Body of pancreas (tissue), 4 donors: ENCODE results near the gene RNF223. TPM values are rescaled to one million over a fixed set of nuclear protein-coding genes. Genes with fewer than 3 reads are reported as not detected.

Source experiments
- ATAC-seq: fragments of 150-250 bp; one replicate; pipeline ENCODE4 v1.9.1; 2016
- DNase-seq, 4 donors: peaks; one replicate each; pipeline ENCODE4 v3.0.0-alpha.2; 2019
- H3K27ac ChIP-seq, 4 donors: fragments of 200-600 bp; sonication (generic); 1 replicate in 3 of 4; 2 replicates in 1 of 4; pipeline versions ENCODE4 v1.5.1 to v1.6.1; 2016 to 2019; ENCODE audit warnings: mild to moderate bottlenecking in 1 of 4, mixed read lengths in 1 of 4, moderate library complexity in 1 of 4
- H3K27me3 ChIP-seq, 2 donors: fragments of 200-600 bp; sonication (generic); one replicate each; pipeline ENCODE4 v1.6.0; 2016; ENCODE audit warnings: mild to moderate bottlenecking in 1 of 2
- H3K36me3 ChIP-seq, 2 donors: fragments of 200-600 bp; sonication (generic); replicated peaks in 1 of 2; 2 replicates each; pipeline ENCODE4 v1.5.1; 2016; ENCODE audit warnings: low read depth in 2 of 2; ENCODE audit not compliant: insufficient read depth in 1 of 2
- H3K4me1 ChIP-seq: fragments of 200-600 bp; sonication (generic); one replicate; pipeline ENCODE4 v1.6.0; 2016
- H3K4me3 ChIP-seq, 2 donors: fragments of 200-600 bp; sonication (generic); 1 replicate in 1 of 2; 2 replicates in 1 of 2; pipeline ENCODE4 v1.5.1; 2016 to 2019
- H3K9me3 ChIP-seq, 3 donors: fragments of 200-600 bp; sonication (generic); 1 replicate in 2 of 3; 2 replicates in 1 of 3; pipeline ENCODE4 v1.5.1; 2016
- CTCF ChIP-seq, 7 experiments: fragments of 450-650 bp in 4 of 7; fragments of 200-600 bp in 3 of 7; sonication (generic) in 3 of 7; IDR thresholded peaks; one replicate each; pipeline ENCODE4 v1.5.1; 2016 to 2019; ENCODE audit warnings: antibody characterized with exemption in 7 of 7
- POLR2A ChIP-seq, 3 donors: fragments of 450-650 bp; IDR thresholded peaks; one replicate each; pipeline ENCODE4 v1.6.1; 2016; ENCODE audit warnings: antibody characterized with exemption in 3 of 3, mild to moderate bottlenecking in 2 of 3
- WGBS, 2 donors: methylation state at CpG; one replicate each; pipeline ENCODE4 v1.1.5; 2017; 5-methylcytosine and 5-hydroxymethylcytosine counted together
- intact Hi-C: fragments of 100-400 bp; cut with DNase I; formaldehyde crosslinking; loops from one replicate; pipeline ENCODE4 v1.15.1; 2023
- total RNA-seq, 2 donors: library from RNA; depleted of rRNA; stranded (reverse); fragments of >200 nt; gene quantifications; one replicate each; pipeline ENCODE4 v1.1.0, GENCODE V29; 2016

Gene RNF223
- total RNA-seq, 2 donors from 2014 or later, result 0.26 TPM; not detected in 1

- Histone ChIP-seq H3K9me3 (no peaks in the 10 kb centered on the region), H3K4me3 (no peak overlapping the region), H3K27ac (no peak overlapping the region), H3K4me1 (peaks cover 27% of the 10 kb centered on the region), H3K27me3 (peaks cover 0 to 9% of the 10 kb centered on the region in 2 donors), H3K36me3 (no peaks in the 10 kb centered on the region)
- WGBS, 2 donors, result 81 to 84% methylated on average over 32 to 45 of the region's 50 CpGs
- DNase-seq (no peak), ATAC-seq (no peak)
- intact Hi-C loops, result no loop called here
- no peak for TF ChIP-seq CTCF (IDR thresholded peaks at IDR 0.05)
- TF ChIP-seq POLR2A (IDR thresholded peaks at IDR 0.05), result no peak
Measured at GRCh38 chr1:1055841-1056736, 18.0 kb downstream of the RNF223 start.

DNA sequence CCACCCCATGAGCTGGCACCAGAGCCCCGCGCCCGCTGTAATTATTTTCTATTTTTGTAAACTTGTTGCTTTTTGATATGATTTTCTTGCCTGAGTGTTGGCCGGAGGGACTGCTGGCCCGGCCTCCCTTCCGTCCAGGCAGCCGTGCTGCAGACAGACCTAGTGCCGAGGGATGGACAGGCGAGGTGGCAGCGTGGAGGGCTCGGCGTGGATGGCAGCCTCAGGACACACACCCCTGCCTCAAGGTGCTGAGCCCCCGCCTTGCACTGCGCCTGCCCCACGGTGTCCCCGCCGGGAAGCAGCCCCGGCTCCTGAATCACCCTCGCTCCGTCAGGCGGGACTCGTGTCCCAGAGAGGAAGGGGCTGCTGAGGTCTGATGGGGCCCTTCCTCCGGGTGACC is 19.1 kb downstream of the RNF223 start:
- peaks cover 0 to 7% of the 10 kb centered on the region in 2 donors for H3K27me3 ChIP-seq
- intact Hi-C loops, result no loop called here
- DNase-seq (no peak), ATAC-seq (no peak)
- no peak overlapping the region for H3K4me3 ChIP-seq
- WGBS, 2 donors, result 84 to 89% methylated on average over 19 to 23 of the region's 23 CpGs
- no peaks in the 10 kb centered on the region for H3K36me3 ChIP-seq
- no peak overlapping the region for H3K27ac ChIP-seq
- H3K4me1 ChIP-seq, result peaks cover 21% of the 10 kb centered on the region
- no peaks in the 10 kb centered on the region for H3K9me3 ChIP-seq
- no peak for TF ChIP-seq CTCF (IDR thresholded peaks at IDR 0.05)

- intact Hi-C loops, result no loop called here
- ATAC-seq, result no peak
- peaks cover 0 to 7% of the 10 kb centered on the region in 2 donors for H3K27me3 ChIP-seq
- TF ChIP-seq POLR2A (IDR thresholded peaks at IDR 0.05) (no peak), CTCF (IDR thresholded peaks at IDR 0.05) (no peak)
- H3K4me1 ChIP-seq, result peaks cover 13% of the 10 kb centered on the region
- H3K36me3 ChIP-seq, result no peaks in the 10 kb centered on the region
- H3K4me3 ChIP-seq, result no peak overlapping the region
- no peak for DNase-seq
- WGBS, 2 donors, result 77 to 85% methylated on average over 4 to 15 of the region's 18 CpGs
- no peaks in the 10 kb centered on the region for H3K9me3 ChIP-seq
- no peak overlapping the region for H3K27ac ChIP-seq
Measured at GRCh38 chr1:1054099-1054700, 19.9 kb downstream of the RNF223 start.

DNA sequence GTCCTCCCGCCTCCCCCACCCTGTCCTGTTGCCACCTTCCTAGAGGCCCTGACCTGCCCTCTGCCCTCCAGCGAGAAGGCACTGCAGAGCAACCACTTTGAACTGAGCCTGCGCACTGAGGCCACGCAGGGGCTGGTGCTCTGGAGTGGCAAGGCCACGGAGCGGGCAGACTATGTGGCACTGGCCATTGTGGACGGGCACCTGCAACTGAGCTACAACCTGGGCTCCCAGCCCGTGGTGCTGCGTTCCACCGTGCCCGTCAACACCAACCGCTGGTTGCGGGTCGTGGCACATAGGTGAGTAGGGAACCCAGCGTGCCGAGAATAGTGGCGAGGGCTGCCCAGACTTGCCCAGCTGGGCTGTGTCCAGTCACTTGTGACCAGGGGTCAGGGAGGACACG is 20.4 kb downstream of the RNF223 start:
- intact Hi-C loops, result no loop called here
- Histone ChIP-seq H3K27me3 (peaks cover 0 to 6% of the 10 kb centered on the region in 2 donors), H3K9me3 (no peaks in the 10 kb centered on the region), H3K27ac (no peak overlapping the region), H3K36me3 (no peaks in the 10 kb centered on the region), H3K4me1 (peaks cover 8% of the 10 kb centered on the region), H3K4me3 (no peak overlapping the region)
- ATAC-seq, result no peak
- TF ChIP-seq CTCF (IDR thresholded peaks at IDR 0.05) (no peak), POLR2A (IDR thresholded peaks at IDR 0.05) (no peak)
- DNase-seq, result no peak
- 95 to 99% methylated on average over 11 to 18 of the region's 18 CpGs for WGBS, 2 donors
